Mononuclear cell (primary cell): Measurements from ENCODE around the gene ZSCAN20. TPM values are rescaled to one million over a fixed set of nuclear protein-coding genes. Genes with fewer than 3 reads are reported as not detected.
"Not testable (repeated sequence)": the region's sequence is repeated elsewhere in the genome, so short reads cannot be mapped to it uniquely, and the experiment has no call there.

Experiments used
- H3K27me3 ChIP-seq: 2 replicates; pipeline ENCODE4 v1.6.0; 2011; ENCODE audit warnings: low read length, control low read depth; ENCODE audit not compliant: insufficient read depth
- H3K4me1 ChIP-seq: 2 replicates; pipeline ENCODE4 v1.5.1; 2011; ENCODE audit warnings: mild to moderate bottlenecking, low read length, control low read depth; ENCODE audit not compliant: insufficient read depth
- H3K4me3 ChIP-seq: 2 replicates; pipeline ENCODE4 v1.5.1; 2011; ENCODE audit warnings: mild to moderate bottlenecking, low read length, moderate library complexity
- H3K9me3 ChIP-seq: 2 replicates; pipeline ENCODE4 v1.5.1; 2011; ENCODE audit warnings: low read depth, mild to moderate bottlenecking, control low read depth, low read length
- total RNA-seq: library from RNA; depleted of rRNA; stranded (reverse); fragments of >200 nt; gene quantifications from one replicate; pipeline ENCODE4 v1.2.3, GENCODE V29; 2012

The ZSCAN20 gene
- total RNA-seq, 1 donor = 0.10 TPM

DNA sequence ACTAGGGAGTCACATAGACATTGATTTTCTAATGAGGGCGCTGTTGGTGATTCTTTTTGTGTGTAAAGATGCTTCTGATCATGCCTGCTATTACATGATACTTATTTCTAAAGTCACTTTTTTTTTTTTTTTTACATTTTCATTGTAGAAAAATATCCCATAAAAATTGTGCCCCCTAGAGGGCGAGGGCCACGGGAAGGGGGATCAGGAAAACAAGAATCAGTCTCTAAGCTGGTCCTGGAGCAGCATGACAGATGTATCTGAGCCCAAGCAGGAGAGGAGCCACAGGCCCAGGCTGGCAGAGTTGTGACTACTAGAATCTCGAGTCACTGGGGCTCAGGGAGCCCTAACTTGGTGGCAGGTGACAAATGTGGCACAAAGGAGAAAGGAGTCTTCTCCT, 28.1 kb downstream of the ZSCAN20 start:
- H3K9me3 ChIP-seq = peaks cover 10% of the 10 kb centered on the region
- H3K4me3 ChIP-seq = no peak overlapping the region
- H3K27me3 ChIP-seq = no peaks in the 10 kb centered on the region
- H3K4me1 ChIP-seq = no peaks in the 10 kb centered on the region

DNA sequence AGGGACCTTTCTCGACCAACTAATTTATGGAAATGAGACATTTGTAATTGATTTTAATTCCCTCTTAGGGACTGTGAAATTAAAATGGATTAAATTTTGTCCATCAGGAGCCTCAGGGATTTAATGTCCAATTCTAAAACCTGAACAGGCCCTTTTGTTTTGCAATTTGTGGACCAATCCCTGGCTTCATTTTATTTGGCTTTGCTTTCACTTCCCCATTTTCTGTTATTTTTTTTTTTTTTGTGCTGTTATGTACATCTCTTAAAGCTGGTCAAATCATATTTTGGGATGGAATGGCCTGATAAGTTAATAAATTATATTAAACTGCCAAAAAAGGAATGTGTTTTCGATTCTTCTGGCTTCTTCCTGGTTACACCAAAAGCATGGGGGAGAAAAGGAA, 28.9 kb downstream of the ZSCAN20 start:
- Histone ChIP-seq H3K9me3 (peaks cover 2% of the 10 kb centered on the region), H3K4me3 (no peak overlapping the region), H3K4me1 (no peaks in the 10 kb centered on the region), H3K27me3 (no peaks in the 10 kb centered on the region)

DNA sequence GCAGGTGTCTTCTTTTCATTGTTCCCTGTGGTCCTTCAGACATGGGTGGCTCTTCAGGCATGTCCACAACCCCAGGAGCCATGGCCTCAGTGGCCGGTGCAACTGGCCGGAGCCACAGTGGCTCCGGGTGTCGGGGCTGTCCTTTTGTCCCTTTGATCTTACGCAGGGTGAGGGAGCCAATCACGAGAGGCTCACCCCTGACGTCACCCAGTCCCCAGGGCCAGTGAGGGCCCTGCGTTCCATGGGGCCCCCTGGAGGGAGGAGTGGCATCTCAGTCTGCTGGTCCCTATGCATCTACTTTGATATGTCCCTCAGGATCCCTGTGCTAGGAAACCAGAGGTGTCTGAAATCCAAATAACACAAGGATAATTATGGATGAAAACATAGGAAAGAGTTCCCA, 29.3 kb downstream of the ZSCAN20 start:
- Histone ChIP-seq H3K4me3 (no peak overlapping the region), H3K27me3 (no peaks in the 10 kb centered on the region), H3K9me3 (no peaks in the 10 kb centered on the region), H3K4me1 (no peaks in the 10 kb centered on the region)

DNA sequence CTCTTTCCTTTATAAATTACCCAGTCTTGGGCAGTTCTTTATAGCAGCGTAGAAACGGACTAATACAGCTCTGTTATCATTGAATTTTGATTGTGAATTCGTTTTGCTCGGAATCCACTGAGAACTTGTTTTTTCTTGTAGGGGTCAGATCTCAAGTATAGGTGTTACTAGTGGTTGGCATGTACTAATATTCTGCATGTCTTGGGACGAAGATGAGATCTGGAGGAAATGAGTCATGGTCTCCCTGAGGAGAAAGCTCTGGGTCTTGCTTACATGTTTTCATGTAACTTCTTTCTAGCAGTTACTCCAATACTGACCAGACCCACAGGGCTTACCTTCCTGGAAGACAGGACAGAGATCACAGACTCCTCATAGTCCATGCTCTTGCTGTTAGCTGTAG, 30.3 kb downstream of the ZSCAN20 start:
- no peak overlapping the region for H3K4me3 ChIP-seq
- no peaks in the 10 kb centered on the region for H3K4me1 ChIP-seq
- no peaks in the 10 kb centered on the region for H3K27me3 ChIP-seq
- no peaks in the 10 kb centered on the region for H3K9me3 ChIP-seq

DNA sequence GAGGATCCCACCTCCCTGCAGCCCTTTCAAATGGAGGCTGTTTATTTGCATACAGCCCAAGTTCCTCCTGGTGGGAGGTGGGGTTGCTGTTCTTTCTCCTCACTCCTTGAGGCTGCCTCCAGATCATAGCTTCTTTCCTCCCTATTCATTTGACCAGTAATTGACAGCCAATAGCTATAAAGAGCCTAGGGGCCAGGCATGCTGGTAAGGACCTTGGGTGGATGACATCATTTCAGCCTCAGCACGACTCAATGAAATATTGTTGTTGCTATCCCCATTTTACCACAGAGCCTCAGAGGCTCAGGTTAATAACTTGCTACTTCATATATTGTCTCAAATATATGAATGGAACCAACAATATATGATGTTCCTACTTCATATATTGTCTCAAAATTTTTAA, 31.1 kb downstream of the ZSCAN20 start:
- no peak overlapping the region for H3K4me3 ChIP-seq
- no peaks in the 10 kb centered on the region for H3K9me3 ChIP-seq
- H3K27me3 ChIP-seq = no peaks in the 10 kb centered on the region
- no peaks in the 10 kb centered on the region for H3K4me1 ChIP-seq

DNA sequence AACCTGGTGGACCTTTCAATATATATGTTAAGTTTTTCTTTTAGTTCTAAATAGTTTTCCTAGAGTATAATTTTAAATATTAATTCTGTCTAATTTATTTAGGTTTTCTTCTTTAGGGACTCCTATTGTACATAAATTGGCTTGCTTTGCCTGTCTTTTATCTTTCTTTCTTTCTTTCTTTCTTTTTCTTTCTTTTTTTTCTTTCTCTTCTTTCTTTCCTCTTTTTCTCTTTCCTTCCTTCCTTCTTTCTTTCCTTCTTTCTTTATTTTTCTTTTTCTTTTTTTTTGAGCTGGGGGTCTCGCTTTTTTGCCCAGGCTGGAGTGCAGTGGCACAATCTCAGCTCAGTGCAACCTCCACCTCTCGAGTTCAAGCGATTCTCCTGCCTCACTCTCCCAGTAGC, 35.2 kb downstream of the ZSCAN20 start:
- Histone ChIP-seq H3K4me1 (no peaks in the 10 kb centered on the region), H3K27me3 (no peaks in the 10 kb centered on the region), H3K9me3 (no peaks in the 10 kb centered on the region), H3K4me3 (no peak overlapping the region)

DNA sequence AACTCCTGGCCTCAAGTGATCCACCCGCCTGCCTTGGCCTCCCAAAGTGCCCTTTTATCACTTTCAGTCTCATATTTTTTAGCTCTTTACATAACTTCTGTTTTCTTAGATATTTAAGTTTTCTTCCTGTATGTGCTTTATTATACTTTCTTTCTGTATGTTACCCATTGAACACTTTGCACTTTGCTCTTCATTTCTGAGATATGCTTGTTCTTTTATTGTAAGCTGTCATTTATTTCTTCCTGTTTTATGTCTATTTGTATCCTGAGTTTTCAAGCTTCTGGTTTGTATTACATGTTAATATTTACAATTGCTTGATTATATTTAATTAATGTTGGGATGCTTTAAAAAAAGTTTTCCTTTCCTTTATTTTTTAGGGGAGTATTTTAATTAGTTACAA, 35.7 kb downstream of the ZSCAN20 start:
- no peaks in the 10 kb centered on the region for H3K4me1 ChIP-seq
- no peak overlapping the region for H3K4me3 ChIP-seq
- no peaks in the 10 kb centered on the region for H3K9me3 ChIP-seq
- no peaks in the 10 kb centered on the region for H3K27me3 ChIP-seq

DNA sequence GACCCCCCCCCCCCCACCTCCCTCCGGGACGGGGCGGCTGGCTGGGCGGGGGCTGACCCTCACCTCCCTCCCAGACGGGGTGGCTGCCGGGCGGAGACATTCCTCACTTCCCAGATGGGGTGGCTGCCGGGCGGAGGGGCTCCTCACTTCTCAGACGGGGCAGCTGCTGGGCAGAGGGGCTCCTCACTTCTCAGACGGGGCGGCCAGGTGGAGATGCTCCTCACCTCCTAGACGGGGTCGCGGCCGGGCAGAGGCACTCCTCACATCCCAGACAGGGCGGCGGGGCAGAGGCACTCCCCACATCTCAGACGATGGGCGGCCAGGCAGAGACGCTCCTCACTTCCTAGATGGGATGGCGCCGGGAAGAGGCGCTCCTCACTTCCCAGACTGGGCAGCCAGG, 36.8 kb downstream of the ZSCAN20 start:
- H3K4me3 ChIP-seq, H3K9me3 ChIP-seq, H3K27me3 ChIP-seq, H3K4me1 ChIP-seq: not testable (repeated sequence)

DNA sequence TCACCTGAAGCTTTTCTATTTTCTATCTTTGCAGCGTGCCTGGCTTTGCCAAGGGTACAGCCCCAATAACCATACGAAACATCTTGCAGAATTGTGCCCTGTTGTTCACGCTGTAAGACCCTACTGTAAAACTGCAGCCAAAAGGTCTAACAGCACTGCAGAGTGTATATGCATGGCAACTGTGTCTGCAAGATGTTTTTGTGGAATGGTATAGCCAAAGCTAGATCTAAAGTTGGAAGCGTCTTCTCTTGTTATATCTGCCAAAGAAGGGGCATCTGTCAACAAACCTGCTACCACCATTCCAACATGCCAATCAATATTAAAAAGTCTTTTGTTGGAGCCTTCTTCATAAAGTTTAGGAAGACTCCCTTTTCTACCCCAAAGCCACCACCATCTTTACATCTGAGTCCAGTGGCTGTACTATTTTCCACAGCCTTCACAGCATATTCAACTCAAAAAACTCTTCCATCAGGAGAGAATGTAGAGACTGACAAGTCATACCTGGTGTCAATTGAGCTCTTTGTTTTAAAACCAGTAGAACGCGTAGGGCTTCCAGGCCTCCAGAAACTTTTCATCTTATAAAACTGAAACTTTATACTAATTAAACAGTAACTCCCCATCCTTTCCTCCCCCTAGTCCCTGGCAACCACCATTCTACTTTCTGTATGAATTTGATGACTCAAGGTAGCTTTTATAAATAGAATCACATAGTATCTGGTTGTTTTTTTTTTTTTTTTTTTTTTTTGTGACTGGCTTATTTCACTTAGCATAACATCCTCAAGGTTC, 40.0 kb downstream of the ZSCAN20 start:
- no peak overlapping the region for H3K4me3 ChIP-seq
- no peaks in the 10 kb centered on the region for H3K9me3 ChIP-seq
- H3K27me3 ChIP-seq = no peaks in the 10 kb centered on the region
- H3K4me1 ChIP-seq = no peaks in the 10 kb centered on the region

DNA sequence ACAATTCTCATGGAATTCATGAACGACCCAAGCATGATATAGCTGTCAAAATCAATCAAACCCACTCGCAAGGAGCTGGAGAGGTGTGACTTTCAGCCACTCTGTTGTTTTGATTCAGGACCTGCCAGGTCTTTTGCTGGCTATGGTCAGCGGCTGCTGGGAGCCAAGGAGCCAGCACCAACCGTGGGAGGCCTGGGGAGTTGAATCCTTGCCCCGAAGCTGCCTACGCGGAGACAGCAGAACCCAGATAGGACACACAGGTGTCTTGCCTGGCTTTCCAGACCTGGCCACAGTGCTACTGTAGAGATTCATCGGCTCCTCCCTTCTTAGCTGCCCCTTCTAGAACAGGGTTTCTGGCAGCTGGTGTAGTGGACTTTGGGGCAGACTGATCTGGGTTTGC, 42.7 kb downstream of the ZSCAN20 start:
- no peaks in the 10 kb centered on the region for H3K9me3 ChIP-seq

DNA sequence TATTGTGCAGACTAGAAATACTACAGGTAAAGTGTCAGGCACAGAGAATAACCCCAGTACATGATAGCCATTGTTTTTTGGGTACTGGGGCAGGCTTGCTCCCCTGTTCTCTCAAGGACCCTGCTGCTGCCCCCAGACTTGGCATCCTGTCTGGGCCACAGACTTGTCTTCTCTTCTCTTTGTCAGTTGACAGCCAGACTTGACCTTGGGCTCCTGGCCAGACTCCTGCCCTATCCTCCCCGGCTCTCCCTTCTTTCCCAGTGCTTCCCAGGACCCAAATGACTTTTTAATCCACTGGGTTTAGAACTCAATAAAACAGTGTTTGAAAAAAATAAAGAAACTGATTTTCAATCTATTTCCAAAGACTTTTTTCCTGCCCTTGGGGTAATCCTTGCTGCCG, 43.2 kb downstream of the ZSCAN20 start:
- Histone ChIP-seq H3K4me3 (no peak overlapping the region), H3K27me3 (no peaks in the 10 kb centered on the region), H3K4me1 (no peaks in the 10 kb centered on the region), H3K9me3 (no peaks in the 10 kb centered on the region)

More for the DNA sequence above, 42.7 kb downstream of the ZSCAN20 start:
- H3K27me3 ChIP-seq = no peaks in the 10 kb centered on the region
- H3K4me3 ChIP-seq = no peak overlapping the region
- H3K4me1 ChIP-seq = no peaks in the 10 kb centered on the region

DNA sequence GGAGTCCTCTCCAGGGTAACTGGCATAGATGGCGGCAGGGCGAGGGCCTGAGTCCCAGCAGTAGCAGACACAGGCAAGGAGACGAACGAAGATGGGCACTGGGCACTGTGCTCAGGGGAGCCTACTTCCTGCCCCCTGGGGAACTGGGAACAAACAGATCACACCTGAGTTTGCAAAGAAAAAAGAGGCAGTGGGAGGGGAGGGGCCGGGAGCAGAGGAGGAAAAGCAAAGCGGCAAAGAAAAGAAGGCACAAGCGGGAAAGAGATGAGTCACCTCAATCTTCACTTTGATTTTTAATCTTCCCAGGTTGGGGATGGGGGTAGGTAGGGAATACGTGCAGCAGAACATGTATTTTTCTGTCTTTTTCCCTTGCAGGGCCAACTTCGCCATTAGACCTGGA, 44.0 kb downstream of the ZSCAN20 start:
- no peak overlapping the region for H3K4me3 ChIP-seq
- H3K9me3 ChIP-seq = no peaks in the 10 kb centered on the region
- H3K4me1 ChIP-seq = no peaks in the 10 kb centered on the region

DNA sequence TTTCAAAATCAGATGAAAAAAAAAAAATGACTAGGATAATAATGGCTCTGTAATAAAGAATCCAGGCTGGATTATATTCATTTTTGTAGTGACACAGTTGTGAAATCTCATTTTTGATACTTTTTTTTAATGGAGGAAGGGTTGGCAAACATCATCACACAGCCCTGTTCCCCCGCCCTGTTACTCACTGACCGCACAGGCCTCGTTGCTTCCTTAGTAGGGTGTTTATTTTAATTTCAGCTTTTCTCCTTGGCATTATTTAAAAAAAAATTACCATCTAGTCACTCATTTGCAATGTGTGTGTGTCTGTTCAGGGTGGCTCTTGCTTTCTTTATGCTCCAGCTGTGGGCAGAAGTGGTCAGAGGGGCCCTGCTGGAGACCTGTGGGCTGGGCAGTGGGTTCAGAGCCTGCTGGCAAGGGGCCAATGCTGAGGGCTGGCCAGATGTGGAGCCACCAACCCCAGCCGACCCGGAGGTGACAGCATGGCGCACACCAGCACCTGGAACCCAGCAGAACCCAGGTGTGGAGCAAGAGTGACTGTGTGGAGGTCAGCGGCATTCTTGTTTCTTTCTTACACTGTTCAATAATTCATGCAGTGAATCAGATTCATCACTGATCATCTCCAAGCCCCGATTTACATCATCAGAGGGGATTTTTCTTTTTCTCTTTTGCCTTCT, 44.6 kb downstream of the ZSCAN20 start:
- Histone ChIP-seq H3K9me3 (no peaks in the 10 kb centered on the region), H3K4me1 (no peaks in the 10 kb centered on the region), H3K27me3 (no peaks in the 10 kb centered on the region), H3K4me3 (no peak overlapping the region)

More for the DNA sequence above, 44.0 kb downstream of the ZSCAN20 start:
- H3K27me3 ChIP-seq = no peaks in the 10 kb centered on the region

DNA sequence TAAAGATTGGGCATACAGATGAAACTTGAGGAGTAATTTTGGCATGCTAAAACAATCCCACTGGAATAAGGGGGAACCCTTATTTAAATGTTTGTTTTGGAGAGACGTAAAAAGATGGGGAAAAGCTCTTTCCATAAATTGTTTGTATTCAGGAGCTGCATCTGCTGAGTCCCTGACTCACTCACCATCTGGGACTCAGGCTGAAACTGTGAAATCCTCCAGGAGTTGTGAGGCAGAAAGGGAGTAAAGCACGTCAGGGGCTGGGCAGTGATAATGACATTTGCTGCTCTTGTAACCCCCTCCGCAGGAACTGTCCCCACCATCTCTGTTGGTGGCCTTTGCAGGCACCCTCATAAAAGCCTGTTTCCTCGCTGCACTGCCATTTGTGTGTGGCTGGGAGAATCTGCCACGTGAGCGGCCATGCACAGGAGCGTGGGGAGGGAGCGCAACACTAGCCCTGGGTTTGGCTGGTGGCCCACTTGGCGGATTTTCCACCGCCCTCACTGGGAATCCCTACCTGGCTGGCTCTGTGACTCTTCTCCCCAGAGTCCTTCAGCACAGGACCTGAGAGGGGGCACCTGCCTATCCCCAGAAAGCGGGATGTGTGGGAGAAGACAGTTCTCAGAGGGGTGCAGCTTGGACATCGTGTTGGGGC, 45.3 kb downstream of the ZSCAN20 start:
- no peaks in the 10 kb centered on the region for H3K4me1 ChIP-seq
- no peaks in the 10 kb centered on the region for H3K27me3 ChIP-seq
- no peak overlapping the region for H3K4me3 ChIP-seq
- no peaks in the 10 kb centered on the region for H3K9me3 ChIP-seq

DNA sequence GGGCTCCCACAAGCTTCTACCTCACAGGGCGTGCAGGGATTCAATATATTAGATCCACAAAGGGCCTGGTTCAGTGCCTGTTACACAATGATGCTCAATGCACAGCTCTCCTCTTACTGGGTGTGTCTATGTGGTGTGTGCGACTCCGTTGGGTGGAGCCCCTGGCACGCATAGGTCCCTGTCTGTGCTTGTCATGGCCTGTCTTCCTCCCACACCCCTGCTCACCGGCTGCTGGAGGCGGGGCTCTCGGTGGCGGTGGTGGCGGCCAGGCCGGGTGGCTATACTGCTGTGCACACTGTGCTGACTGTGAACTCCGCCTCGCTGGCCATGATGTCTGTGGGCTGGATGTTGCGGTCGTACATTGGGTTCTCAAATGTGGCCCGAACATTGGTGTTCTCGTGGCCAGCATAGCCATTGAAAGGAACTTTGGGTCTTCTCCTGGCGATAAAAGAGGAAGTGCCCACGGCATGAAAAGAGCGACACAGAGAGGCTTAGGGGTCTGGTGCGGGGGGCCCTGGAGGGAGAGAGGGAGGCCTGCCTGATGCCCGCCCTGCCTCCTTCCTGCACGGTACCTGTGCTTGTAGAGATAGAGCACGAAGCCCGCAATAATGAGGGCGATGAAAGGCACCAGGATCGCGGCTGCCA, 46.9 kb downstream of the ZSCAN20 start:
- Histone ChIP-seq H3K9me3 (no peaks in the 10 kb centered on the region), H3K4me1 (no peaks in the 10 kb centered on the region), H3K27me3 (no peaks in the 10 kb centered on the region), H3K4me3 (no peak overlapping the region)
